Fibroblast of lung (primary cell): Measurements from ENCODE around the gene PLA2G1B. TPM values are rescaled to one million over a fixed set of nuclear protein-coding genes. Genes with fewer than 3 reads are reported as not detected.

Experiments
- DNase-seq, 2 donors: peaks; one replicate each; pipeline versions ENCODE4 v3.0.0 to v3.0.0-alpha.2; 2010; ENCODE audit warnings: low read depth in 2 of 2
- H2AFZ ChIP-seq: 2 replicates; pipeline ENCODE4 v1.5.1; 2012; ENCODE audit warnings: low read length, control low read depth, inconsistent platforms
- H3K27ac ChIP-seq: 2 replicates; pipeline ENCODE4 v1.5.1; 2011; ENCODE audit warnings: low read length, control low read depth; ENCODE audit not compliant: insufficient read depth
- H3K27me3 ChIP-seq: 2 replicates; pipeline ENCODE4 v1.5.1; 2011; ENCODE audit warnings: mild to moderate bottlenecking, low read length; ENCODE audit not compliant: control insufficient read depth, insufficient read depth
- H3K36me3 ChIP-seq: 2 replicates; pipeline ENCODE4 v1.5.1; 2011; ENCODE audit warnings: low read length; ENCODE audit not compliant: control insufficient read depth, insufficient read depth
- H3K4me1 ChIP-seq: 2 replicates; pipeline ENCODE4 v1.5.1; 2011; ENCODE audit warnings: low read length; ENCODE audit not compliant: control insufficient read depth, insufficient read depth; ENCODE audit errors: extremely low read depth
- H3K4me2 ChIP-seq: 2 replicates; pipeline ENCODE4 v1.5.1; 2011; ENCODE audit warnings: low read length, control low read depth; ENCODE audit not compliant: insufficient read depth; ENCODE audit errors: extremely low read depth
- H3K4me3 ChIP-seq, 4 experiments: fragments of 200-600 bp in 1 of 4; sonication (generic) in 1 of 4; replicated peaks in 1 of 4; 2 replicates each; pipeline ENCODE4 v1.5.1; 2011 to 2016; ENCODE audit warnings: low read length in 4 of 4, low read depth in 3 of 4, mild to moderate bottlenecking in 3 of 4, control low read depth in 2 of 4, inconsistent platforms in 1 of 4, mixed read lengths in 1 of 4; ENCODE audit not compliant: insufficient read depth in 1 of 4; ENCODE audit errors: control extremely low read depth in 1 of 4
- H3K79me2 ChIP-seq: 2 replicates; pipeline ENCODE4 v1.5.1; 2012; ENCODE audit warnings: mild to moderate bottlenecking, low read length, inconsistent platforms; ENCODE audit not compliant: control insufficient read depth, insufficient read depth
- H3K9ac ChIP-seq: 2 replicates; pipeline ENCODE4 v1.5.1; 2011; ENCODE audit warnings: mild to moderate bottlenecking, low read length, control low read depth; ENCODE audit not compliant: insufficient read depth
- H3K9me3 ChIP-seq: 2 replicates; pipeline ENCODE4 v1.5.1; 2012; ENCODE audit warnings: low read depth, low read length; ENCODE audit not compliant: control insufficient read depth, insufficient read depth
- H4K20me1 ChIP-seq: 2 replicates; pipeline ENCODE4 v1.5.1; 2011; ENCODE audit warnings: low read length; ENCODE audit not compliant: control insufficient read depth, insufficient read depth; ENCODE audit errors: extremely low read depth
- CTCF ChIP-seq, 2 donors: IDR thresholded peaks in 1 of 2; conservative IDR thresholded peaks in 1 of 2; 1 replicate in 1 of 2; 2 replicates in 1 of 2; pipeline ENCODE4 v1.5.1; 2011 to 2012; ENCODE audit warnings: low read length in 2 of 2, control low read depth in 1 of 2, inconsistent platforms in 1 of 2, low read depth in 1 of 2, mild to moderate bottlenecking in 1 of 2
- EZH2 ChIP-seq: IDR thresholded peaks from 2 replicates; pipeline ENCODE4 v1.5.1; 2012; ENCODE audit warnings: low read length, control low read depth, mild to moderate bottlenecking; ENCODE audit errors: missing control alignments
- polyA plus RNA-seq, 2 donors: library from polyadenylated mRNA; depleted of rRNA in 1 of 2; stranded (reverse) in 1 of 2; unstranded in 1 of 2; fragments of >200 nt; gene quantifications; 2 replicates each; pipeline ENCODE4 v1.2.1, GENCODE V29; 2011 to 2012; ENCODE audit warnings: missing spikeins in 1 of 2
- total RNA-seq: library from RNA; depleted of rRNA; stranded (reverse); fragments of >200 nt; gene quantifications from 2 replicates; pipeline ENCODE4 v1.2.1, GENCODE V29; 2014

PLA2G1B gene
- total and polyA plus RNA-seq, 2 donors (not counting 1 experiment from before 2014, with no cell fraction given), result 0.20 TPM; not detected in 1

GRCh38 chr12:120367924-120368788 is 40.6 kb upstream of the PLA2G1B start:
- no peaks in the 10 kb centered on the region for H3K79me2 ChIP-seq

GRCh38 chr12:120367233-120367923 is 39.8 kb upstream of the PLA2G1B start:
- H3K27me3 ChIP-seq, result peaks cover 50% of the 10 kb centered on the region
- H3K4me3 ChIP-seq, result no peak overlapping the region
- no peaks in the 10 kb centered on the region for H3K36me3 ChIP-seq
- H2AFZ ChIP-seq, result no peak overlapping the region
- H3K79me2 ChIP-seq, result no peaks in the 10 kb centered on the region
- TF ChIP-seq EZH2, result peak; percentile 90
- peak; percentile 20 to 46 for TF ChIP-seq CTCF (conservative IDR thresholded peaks at IDR 0.05 in 1 of 2, IDR thresholded peaks at IDR 0.05 in 1 of 2; ENCODE audit: low read depth in 1 of 2, low read length in 2 of 2)
- no peaks in the 10 kb centered on the region for H3K9me3 ChIP-seq
- H3K27ac ChIP-seq, result no peak overlapping the region
- no peak overlapping the region for H3K9ac ChIP-seq
- DNase-seq, result peak in 1 of 2 donors; percentile 16
- H4K20me1 ChIP-seq, result no peaks in the 10 kb centered on the region
- no peak overlapping the region for H3K4me2 ChIP-seq
- no peaks in the 10 kb centered on the region for H3K4me1 ChIP-seq

More at GRCh38 chr12:120367924-120368788, 40.6 kb upstream of the PLA2G1B start:
- TF ChIP-seq EZH2 (peak; percentile 65), CTCF (conservative IDR thresholded peaks at IDR 0.05 in 1 of 2, IDR thresholded peaks at IDR 0.05 in 1 of 2; ENCODE audit: low read depth in 1 of 2, low read length in 2 of 2) (no peak)
- H2AFZ ChIP-seq, result no peak overlapping the region
- no peak overlapping the region for H3K9ac ChIP-seq
- no peak overlapping the region for H3K4me2 ChIP-seq
- no peaks in the 10 kb centered on the region for H4K20me1 ChIP-seq
- H3K27ac ChIP-seq, result no peak overlapping the region
- no peak overlapping the region for H3K4me3 ChIP-seq
- peak in 1 of 2 donors; percentile 20 for DNase-seq
- no peaks in the 10 kb centered on the region for H3K36me3 ChIP-seq
- no peaks in the 10 kb centered on the region for H3K4me1 ChIP-seq
- no peaks in the 10 kb centered on the region for H3K9me3 ChIP-seq
- H3K27me3 ChIP-seq, result peaks cover 50% of the 10 kb centered on the region

- Histone ChIP-seq H3K36me3 (no peaks in the 10 kb centered on the region), H3K27ac (no peak overlapping the region), H3K79me2 (no peaks in the 10 kb centered on the region), H3K4me3 (no peak overlapping the region), H4K20me1 (no peaks in the 10 kb centered on the region), H3K9me3 (no peaks in the 10 kb centered on the region), H3K4me1 (no peaks in the 10 kb centered on the region), H2AFZ (no peak overlapping the region), H3K9ac (no peak overlapping the region), H3K4me2 (no peak overlapping the region), H3K27me3 (peaks cover 46% of the 10 kb centered on the region)
- DNase-seq, result no peak
- TF ChIP-seq EZH2 (no peak), CTCF (conservative IDR thresholded peaks at IDR 0.05 in 1 of 2, IDR thresholded peaks at IDR 0.05 in 1 of 2; ENCODE audit: low read depth in 1 of 2, low read length in 2 of 2) (no peak)
Observed at GRCh38 chr12:120366845-120367232, 39.3 kb upstream of the PLA2G1B start.
